ENCODE results near the gene GASK1B.

The GASK1B gene

GRCh38 chr4:158172261-158173258, at the start of gene GASK1B:
Gene GASK1B (minus strand): TSS chr4:158173025. CDS start chr4:158171375, 1,650 bp downstream.
- Histone ChIP-seq H3F3A (ENCODE audit: low read depth) (no peaks in the 10 kb centered on the region), H3K27me3 (ENCODE audit: insufficient read depth, low read length, poor library complexity, severe bottlenecking) (no peaks in the 10 kb centered on the region), H4K20me1 (ENCODE audit: insufficient read depth, low read length, poor library complexity, severe bottlenecking) (no peaks in the 10 kb centered on the region), H3K79me2 (ENCODE audit: insufficient read depth, low read length) (no peaks in the 10 kb centered on the region), H3K36me3 (ENCODE audit: insufficient read depth, low read length) (no peaks in the 10 kb centered on the region), H3K4me2 (ENCODE audit: low read depth, low read length, poor library complexity, severe bottlenecking) (peak within 1 kb of the TSS; percentile 33), H3K9me3 (ENCODE audit: insufficient read depth, low read depth, low read length) (no peaks in the 10 kb centered on the region), H3K9ac (ENCODE audit: low read depth, low read length, poor library complexity, severe bottlenecking) (no peak within 1 kb of the TSS), H2AFZ (ENCODE audit: low read length) (peak within 1 kb of the TSS; percentile 76; the same call in 1 of the 2 replicates), H3K4me3 (ENCODE audit: low read length, poor library complexity, severe bottlenecking) (no peak within 1 kb of the TSS), H3K9me2 (replicated peaks; ENCODE audit: low read depth, low read length) (no peaks in the 10 kb centered on the region), H3K4me1 (ENCODE audit: insufficient read depth, low read length, poor library complexity, severe bottlenecking) (no peaks in the 10 kb centered on the region)
- TF ChIP-seq EZH2phosphoT487 (IDR thresholded peaks at IDR 0.05; ENCODE audit: borderline replicate concordance), result no peak
- TF ChIP-seq, protein P1, sequence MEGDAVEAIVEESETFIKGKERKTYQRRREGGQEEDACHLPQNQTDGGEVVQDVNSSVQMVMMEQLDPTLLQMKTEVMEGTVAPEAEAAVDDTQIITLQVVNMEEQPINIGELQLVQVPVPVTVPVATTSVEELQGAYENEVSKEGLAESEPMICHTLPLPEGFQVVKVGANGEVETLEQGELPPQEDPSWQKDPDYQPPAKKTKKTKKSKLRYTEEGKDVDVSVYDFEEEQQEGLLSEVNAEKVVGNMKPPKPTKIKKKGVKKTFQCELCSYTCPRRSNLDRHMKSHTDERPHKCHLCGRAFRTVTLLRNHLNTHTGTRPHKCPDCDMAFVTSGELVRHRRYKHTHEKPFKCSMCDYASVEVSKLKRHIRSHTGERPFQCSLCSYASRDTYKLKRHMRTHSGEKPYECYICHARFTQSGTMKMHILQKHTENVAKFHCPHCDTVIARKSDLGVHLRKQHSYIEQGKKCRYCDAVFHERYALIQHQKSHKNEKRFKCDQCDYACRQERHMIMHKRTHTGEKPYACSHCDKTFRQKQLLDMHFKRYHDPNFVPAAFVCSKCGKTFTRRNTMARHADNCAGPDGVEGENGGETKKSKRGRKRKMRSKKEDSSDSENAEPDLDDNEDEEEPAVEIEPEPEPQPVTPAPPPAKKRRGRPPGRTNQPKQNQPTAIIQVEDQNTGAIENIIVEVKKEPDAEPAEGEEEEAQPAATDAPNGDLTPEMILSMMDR (conservative IDR thresholded peaks at IDR 0.05; ENCODE audit: low read length), result peak; percentile 76

DNA sequence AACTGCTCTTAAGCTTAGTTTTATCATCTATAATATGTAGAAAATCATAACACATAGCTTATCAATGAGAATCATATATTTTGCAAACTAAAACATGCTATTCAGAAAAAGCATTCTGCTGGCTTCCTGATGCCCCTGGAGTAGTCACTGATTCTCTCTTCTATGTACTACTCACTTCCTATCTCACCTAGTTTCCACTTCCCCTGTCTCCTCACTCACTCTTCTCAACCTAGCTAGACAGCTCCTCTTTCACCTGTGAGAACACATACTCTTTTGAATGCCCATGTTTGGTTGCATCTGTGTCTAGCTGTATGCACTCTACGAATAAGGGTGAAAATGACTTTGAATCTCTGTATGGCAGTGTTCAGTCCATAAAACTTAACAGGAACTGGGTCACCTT, 46.8 kb upstream of the GASK1B start:
- H3K4me2 ChIP-seq (ENCODE audit: low read depth, low read length, poor library complexity, severe bottlenecking), result no peak overlapping the region
- H3K4me3 ChIP-seq (ENCODE audit: low read length, poor library complexity, severe bottlenecking), result no peak overlapping the region
- no peaks in the 10 kb centered on the region for H3K36me3 ChIP-seq (ENCODE audit: insufficient read depth, low read length)
- H3K4me1 ChIP-seq (ENCODE audit: insufficient read depth, low read length, poor library complexity, severe bottlenecking), result no peaks in the 10 kb centered on the region
- no peaks in the 10 kb centered on the region for H4K20me1 ChIP-seq (ENCODE audit: insufficient read depth, low read length, poor library complexity, severe bottlenecking)
- no peaks in the 10 kb centered on the region for H3F3A ChIP-seq (ENCODE audit: low read depth)
- no peak overlapping the region for H3K9ac ChIP-seq (ENCODE audit: low read depth, low read length, poor library complexity, severe bottlenecking)
- TF ChIP-seq, protein P1 (conservative IDR thresholded peaks at IDR 0.05; ENCODE audit: low read length), result no peak
- no peak for TF ChIP-seq EZH2phosphoT487 (IDR thresholded peaks at IDR 0.05; ENCODE audit: borderline replicate concordance)
- H3K9me3 ChIP-seq (ENCODE audit: insufficient read depth, low read depth, low read length), result no peaks in the 10 kb centered on the region
- no peaks in the 10 kb centered on the region for H3K27me3 ChIP-seq (ENCODE audit: insufficient read depth, low read length, poor library complexity, severe bottlenecking)
- H3K9me2 ChIP-seq (replicated peaks; ENCODE audit: low read depth, low read length), result no peaks in the 10 kb centered on the region
- no peak overlapping the region for H2AFZ ChIP-seq (ENCODE audit: low read length)
- no peaks in the 10 kb centered on the region for H3K79me2 ChIP-seq (ENCODE audit: insufficient read depth, low read length)

- Histone ChIP-seq H3K27me3 (ENCODE audit: insufficient read depth, low read length, poor library complexity, severe bottlenecking) (no peaks in the 10 kb centered on the region), H3K9me2 (replicated peaks; ENCODE audit: low read depth, low read length) (no peaks in the 10 kb centered on the region), H3K9me3 (ENCODE audit: insufficient read depth, low read depth, low read length) (no peaks in the 10 kb centered on the region), H3K36me3 (ENCODE audit: insufficient read depth, low read length) (no peaks in the 10 kb centered on the region), H3K4me1 (ENCODE audit: insufficient read depth, low read length, poor library complexity, severe bottlenecking) (no peaks in the 10 kb centered on the region), H4K20me1 (ENCODE audit: insufficient read depth, low read length, poor library complexity, severe bottlenecking) (no peaks in the 10 kb centered on the region), H3K4me2 (ENCODE audit: low read depth, low read length, poor library complexity, severe bottlenecking) (no peak overlapping the region), H3F3A (ENCODE audit: low read depth) (no peaks in the 10 kb centered on the region), H3K9ac (ENCODE audit: low read depth, low read length, poor library complexity, severe bottlenecking) (no peak overlapping the region), H3K4me3 (ENCODE audit: low read length, poor library complexity, severe bottlenecking) (no peak overlapping the region), H3K79me2 (ENCODE audit: insufficient read depth, low read length) (no peaks in the 10 kb centered on the region), H2AFZ (ENCODE audit: low read length) (no peak overlapping the region)
- TF ChIP-seq, protein P1 (conservative IDR thresholded peaks at IDR 0.05; ENCODE audit: low read length), result no peak
- no peak for TF ChIP-seq EZH2phosphoT487 (IDR thresholded peaks at IDR 0.05; ENCODE audit: borderline replicate concordance)
These were observed 44.9 kb upstream of the GASK1B start for GRCh38 chr4:158217763-158218162.

Data from Loucy (cell line).